ENCODE data around the gene ST3GAL3. TPM values are rescaled to one million over a fixed set of nuclear protein-coding genes. Genes with fewer than 3 reads are reported as not detected.

ST3GAL3 gene
- total RNA-seq, 1 donor from 2014 or later: 13.6 TPM

- Mint-ChIP-seq H3K27ac (no peak overlapping the region), H3K9me3 (no peaks in the 10 kb centered on the region), H3K4me1 (peaks cover 5% of the 10 kb centered on the region), H3K27me3 (ENCODE audit: insufficient read depth, low read depth) (no peaks in the 10 kb centered on the region), H3K36me3 (peaks cover 7% of the 10 kb centered on the region), H3K4me3 (no peak overlapping the region)
- TF ChIP-seq EZH2 (IDR thresholded peaks at IDR 0.05) (no peak), CTCF (IDR thresholded peaks at IDR 0.05) (no peak), EZH2phosphoT487 (IDR thresholded peaks at IDR 0.05) (no peak)
- no peaks in the 10 kb centered on the region for H3K9me3 ChIP-seq (ENCODE audit: low read depth)
- H3K36me3 ChIP-seq: no peaks in the 10 kb centered on the region
- H3F3A ChIP-seq (ENCODE audit: low read depth): peaks cover 44% of the 10 kb centered on the region
- DNase-seq (ENCODE audit: low spot score): no peak
- peaks cover 34% of the 10 kb centered on the region for H3K4me1 ChIP-seq
- H3K4me3 ChIP-seq: no peak overlapping the region
- peaks cover 27% of the 10 kb centered on the region for H3K79me2 ChIP-seq (ENCODE audit: low read depth)
- H3K9ac ChIP-seq: no peak overlapping the region
- H4K20me1 ChIP-seq (ENCODE audit: low read depth): peaks cover 29% of the 10 kb centered on the region
- H3K4me2 ChIP-seq: no peak overlapping the region
- H3K27ac ChIP-seq: no peak overlapping the region
- H3K27me3 ChIP-seq: no peaks in the 10 kb centered on the region
- H2AFZ ChIP-seq (replicated peaks): no peak overlapping the region
Observed at GRCh38 chr1:43769350-43769908, 62.1 kb downstream of the ST3GAL3 start.

GRCh38 chr1:43770111-43770510 is 62.8 kb downstream of the ST3GAL3 start:
- Histone ChIP-seq H3K36me3 (no peaks in the 10 kb centered on the region), H3K4me3 (no peak overlapping the region), H3K27me3 (no peaks in the 10 kb centered on the region), H3K27ac (no peak overlapping the region), H3K79me2 (ENCODE audit: low read depth) (peaks cover 27% of the 10 kb centered on the region), H3K4me1 (peaks cover 27% of the 10 kb centered on the region), H2AFZ (replicated peaks) (no peak overlapping the region), H3K4me2 (no peak overlapping the region), H3F3A (ENCODE audit: low read depth) (peaks cover 37% of the 10 kb centered on the region), H3K9ac (no peak overlapping the region), H3K9me3 (ENCODE audit: low read depth) (no peaks in the 10 kb centered on the region), H4K20me1 (ENCODE audit: low read depth) (peaks cover 22% of the 10 kb centered on the region)
- Mint-ChIP-seq H3K27ac (no peak overlapping the region), H3K36me3 (peaks cover 10% of the 10 kb centered on the region), H3K4me3 (no peak overlapping the region), H3K9me3 (no peaks in the 10 kb centered on the region), H3K4me1 (peaks cover 5% of the 10 kb centered on the region), H3K27me3 (ENCODE audit: insufficient read depth, low read depth) (no peaks in the 10 kb centered on the region)
- DNase-seq (ENCODE audit: low spot score): no peak
- TF ChIP-seq CTCF (IDR thresholded peaks at IDR 0.05): no peak
- no peak for TF ChIP-seq EZH2phosphoT487 (IDR thresholded peaks at IDR 0.05)
- no peak for TF ChIP-seq EZH2 (IDR thresholded peaks at IDR 0.05)

- Histone ChIP-seq H3K9ac (no peak overlapping the region), H3K4me1 (no peaks in the 10 kb centered on the region), H3K4me2 (no peak overlapping the region), H4K20me1 (ENCODE audit: low read depth) (no peaks in the 10 kb centered on the region), H3K4me3 (no peak overlapping the region), H3K27ac (no peak overlapping the region), H3K9me3 (ENCODE audit: low read depth) (no peaks in the 10 kb centered on the region), H3F3A (ENCODE audit: low read depth) (peaks cover 8% of the 10 kb centered on the region), H3K79me2 (ENCODE audit: low read depth) (peaks cover 25% of the 10 kb centered on the region), H3K36me3 (peaks cover 3% of the 10 kb centered on the region), H3K27me3 (no peaks in the 10 kb centered on the region), H2AFZ (replicated peaks) (no peak overlapping the region)
- peaks cover 4% of the 10 kb centered on the region for H3K9me3 Mint-ChIP-seq
- H3K27me3 Mint-ChIP-seq (ENCODE audit: insufficient read depth, low read depth): no peaks in the 10 kb centered on the region
- no peak overlapping the region for H3K4me3 Mint-ChIP-seq
- H3K36me3 Mint-ChIP-seq: peaks cover 19% of the 10 kb centered on the region
- no peak overlapping the region for H3K27ac Mint-ChIP-seq
- TF ChIP-seq CTCF (IDR thresholded peaks at IDR 0.05): no peak
- TF ChIP-seq EZH2phosphoT487 (IDR thresholded peaks at IDR 0.05): no peak
- no peak for DNase-seq (ENCODE audit: low spot score)
- peaks cover 5% of the 10 kb centered on the region for H3K4me1 Mint-ChIP-seq
Observed at GRCh38 chr1:43772978-43773377, 65.6 kb downstream of the ST3GAL3 start.
